Lower leg skin (tissue), 4 donors: Measurements from ENCODE around the gene ASCC1. TPM values are rescaled to one million over a fixed set of nuclear protein-coding genes. Genes with fewer than 3 reads are reported as not detected.

Experiments used
- DNase-seq, 2 donors: peaks; one replicate each; pipeline ENCODE4 v3.0.0-alpha.2; 2019; ENCODE audit warnings: low spot score in 2 of 2
- H3K4me3 ChIP-seq: fragments of 200-600 bp; sonication (generic); 2 replicates; pipeline ENCODE4 v1.5.1; 2017; ENCODE audit warnings: mild to moderate bottlenecking, low read depth; ENCODE audit not compliant: poor library complexity, severe bottlenecking
- POLR2A ChIP-seq, 2 donors: fragments of 450-650 bp; IDR thresholded peaks; one replicate each; pipeline ENCODE4 v1.6.1; 2016 to 2017; ENCODE audit warnings: antibody characterized with exemption in 2 of 2, mild to moderate bottlenecking in 1 of 2, moderate library complexity in 1 of 2
- WGBS, 2 donors: methylation state at CpG; one replicate each; pipeline ENCODE4 v1.1.5; 2018; 5-methylcytosine and 5-hydroxymethylcytosine counted together
- intact Hi-C: fragments of 100-400 bp; cut with DNase I; formaldehyde crosslinking; loops from one replicate; pipeline ENCODE4 v1.15.0; 2023; ENCODE audit warnings: low total_unique reads
- total RNA-seq, 4 donors: library from RNA; depleted of rRNA; stranded (reverse); fragments of >200 nt; gene quantifications; one replicate each; pipeline ENCODE4 v1.1.0, GENCODE V29; 2016
- TF ChIP-seq, protein P1 (sequence below), 3 donors: fragments of 450-650 bp; IDR thresholded peaks; one replicate each; pipeline ENCODE4 v1.5.1; 2016; ENCODE audit warnings: antibody characterized with exemption in 3 of 3, mild to moderate bottlenecking in 3 of 3, moderate library complexity in 2 of 3

Gene ASCC1
- total RNA-seq, 4 donors from 2014 or later: 17.7 to 33.3 (median 23.1) TPM

DNA sequence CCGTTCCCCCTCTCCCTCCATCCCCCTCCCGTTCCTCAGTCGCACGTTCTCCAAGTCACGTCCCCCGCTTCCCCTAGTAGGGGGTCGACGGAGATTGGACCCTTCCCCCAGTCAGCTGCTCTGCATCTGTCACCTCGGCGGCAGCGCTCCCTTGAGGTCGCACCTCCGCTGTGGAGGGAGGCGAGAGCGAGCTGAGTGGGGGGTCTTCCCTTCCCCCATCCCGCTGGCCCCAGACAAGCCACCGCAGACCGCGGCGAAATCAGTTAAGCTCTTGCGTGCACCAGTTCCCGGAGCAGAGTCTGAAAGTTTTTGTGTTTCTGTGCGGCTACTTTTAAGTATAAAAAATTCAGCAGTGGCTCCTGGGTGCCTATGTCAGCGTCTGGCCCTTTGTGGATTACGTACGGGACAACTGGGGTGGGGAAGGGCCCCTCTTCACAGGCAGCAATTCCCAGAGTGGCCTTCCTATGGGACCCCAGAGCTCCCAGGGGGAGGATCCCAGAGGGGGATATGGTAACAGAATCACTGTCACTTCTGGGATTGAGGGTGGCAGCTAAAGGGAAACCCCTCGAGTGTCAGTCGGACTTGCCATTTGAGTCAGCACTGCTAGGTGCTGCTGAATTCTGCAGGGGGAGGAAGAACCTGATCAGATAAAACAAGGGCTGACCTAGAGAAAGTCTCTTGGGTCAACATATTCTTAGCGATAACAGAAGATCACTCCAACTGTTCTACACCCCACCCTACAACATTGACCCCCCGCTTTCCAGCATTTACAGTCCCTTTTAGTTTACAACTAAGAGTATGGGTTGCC, 45.1 kb upstream of the ASCC1 start:
- intact Hi-C loops: no loop called here
- TF ChIP-seq, protein P1, sequence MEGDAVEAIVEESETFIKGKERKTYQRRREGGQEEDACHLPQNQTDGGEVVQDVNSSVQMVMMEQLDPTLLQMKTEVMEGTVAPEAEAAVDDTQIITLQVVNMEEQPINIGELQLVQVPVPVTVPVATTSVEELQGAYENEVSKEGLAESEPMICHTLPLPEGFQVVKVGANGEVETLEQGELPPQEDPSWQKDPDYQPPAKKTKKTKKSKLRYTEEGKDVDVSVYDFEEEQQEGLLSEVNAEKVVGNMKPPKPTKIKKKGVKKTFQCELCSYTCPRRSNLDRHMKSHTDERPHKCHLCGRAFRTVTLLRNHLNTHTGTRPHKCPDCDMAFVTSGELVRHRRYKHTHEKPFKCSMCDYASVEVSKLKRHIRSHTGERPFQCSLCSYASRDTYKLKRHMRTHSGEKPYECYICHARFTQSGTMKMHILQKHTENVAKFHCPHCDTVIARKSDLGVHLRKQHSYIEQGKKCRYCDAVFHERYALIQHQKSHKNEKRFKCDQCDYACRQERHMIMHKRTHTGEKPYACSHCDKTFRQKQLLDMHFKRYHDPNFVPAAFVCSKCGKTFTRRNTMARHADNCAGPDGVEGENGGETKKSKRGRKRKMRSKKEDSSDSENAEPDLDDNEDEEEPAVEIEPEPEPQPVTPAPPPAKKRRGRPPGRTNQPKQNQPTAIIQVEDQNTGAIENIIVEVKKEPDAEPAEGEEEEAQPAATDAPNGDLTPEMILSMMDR (IDR thresholded peaks at IDR 0.05): no peak
- WGBS, 2 donors: 13 to 14% methylated on average over 20 to 24 of the region's 30 CpGs
- no peak overlapping the region for H3K4me3 ChIP-seq
- peak in 1 of 2 donors; percentile 96 for DNase-seq

DNA sequence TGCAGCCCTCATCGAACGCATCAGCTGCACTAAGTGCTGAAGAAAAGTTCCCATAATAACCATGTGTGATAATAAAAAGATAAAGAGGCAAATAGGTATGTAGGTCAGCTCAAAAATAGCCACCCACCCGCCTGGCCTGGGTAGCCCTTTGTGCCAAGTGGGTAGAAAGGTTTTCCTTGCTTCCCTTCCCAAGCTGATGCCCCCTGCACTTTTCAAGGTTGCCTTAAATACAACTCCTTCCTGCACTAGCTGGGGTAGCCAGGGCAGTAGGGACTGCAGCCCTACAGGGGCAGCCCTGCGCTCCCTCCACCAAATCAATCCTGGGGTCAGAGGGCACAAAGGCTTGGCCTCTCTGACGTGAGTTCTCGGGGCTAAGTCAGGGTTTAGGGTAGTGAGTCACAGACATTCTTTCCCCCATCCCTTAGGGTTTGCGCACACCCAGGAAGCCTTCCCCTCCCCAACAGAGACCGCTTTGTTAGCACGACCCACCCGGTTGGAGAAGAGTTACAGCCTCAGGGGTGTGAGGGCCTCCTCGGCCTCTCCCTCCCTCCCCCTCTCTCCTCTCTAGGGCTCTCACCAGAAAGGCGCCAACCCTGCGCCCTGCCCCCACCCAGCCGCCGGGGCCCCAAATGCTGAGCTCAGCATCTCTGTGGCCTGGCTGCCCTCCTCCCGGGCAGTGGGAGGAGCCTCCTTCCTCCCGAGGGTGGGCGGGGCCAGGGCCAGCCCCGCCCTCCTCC, 44.3 kb upstream of the ASCC1 start:
- DNase-seq: peak in 1 of 2 donors; percentile 82
- WGBS, 2 donors: 17 to 19% methylated on average over 16 to 18 of the region's 19 CpGs
- intact Hi-C loops: no loop called here
- H3K4me3 ChIP-seq: no peak overlapping the region
- TF ChIP-seq, protein P1 (IDR thresholded peaks at IDR 0.05): no peak
- TF ChIP-seq POLR2A (IDR thresholded peaks at IDR 0.05): no peak

DNA sequence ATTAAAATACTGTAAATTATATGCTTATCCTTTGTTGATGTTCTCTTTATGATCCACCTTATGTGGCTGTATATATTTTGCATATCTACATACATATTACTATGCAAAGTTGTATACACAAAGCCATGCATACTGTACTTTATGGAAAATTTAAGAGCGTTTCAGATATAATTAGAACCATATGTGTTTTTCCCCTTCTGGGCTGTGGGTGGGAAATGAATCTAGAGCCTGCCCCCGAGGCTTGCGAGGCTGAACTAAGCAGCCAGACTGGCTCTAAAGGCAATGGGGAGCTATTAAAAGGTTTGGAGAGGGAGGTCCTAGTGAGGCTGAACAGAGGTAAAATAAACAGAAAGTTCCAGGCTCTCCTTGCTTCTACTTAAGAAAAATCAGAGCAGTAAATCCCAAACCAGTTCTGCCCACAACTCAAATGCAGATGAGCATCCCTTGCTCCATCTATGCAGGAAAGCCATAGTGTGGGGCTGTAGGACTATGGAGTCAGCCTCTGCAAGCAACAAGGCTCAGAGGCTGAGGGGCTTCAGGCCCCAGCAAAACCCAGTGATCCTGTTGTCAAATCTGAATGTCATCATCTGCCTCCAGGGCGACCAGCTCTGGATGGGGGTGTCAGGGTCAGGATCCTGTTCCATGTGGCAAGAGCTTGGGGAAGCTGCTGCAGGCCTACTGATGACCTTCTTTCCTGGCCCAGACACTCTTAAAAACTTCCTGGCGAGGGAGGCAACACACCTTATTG, 43.6 kb upstream of the ASCC1 start:
- 31 to 40% methylated on average over 5 of the region's 5 CpGs for WGBS, 2 donors
- no peak for DNase-seq
- intact Hi-C loops: no loop called here

DNA sequence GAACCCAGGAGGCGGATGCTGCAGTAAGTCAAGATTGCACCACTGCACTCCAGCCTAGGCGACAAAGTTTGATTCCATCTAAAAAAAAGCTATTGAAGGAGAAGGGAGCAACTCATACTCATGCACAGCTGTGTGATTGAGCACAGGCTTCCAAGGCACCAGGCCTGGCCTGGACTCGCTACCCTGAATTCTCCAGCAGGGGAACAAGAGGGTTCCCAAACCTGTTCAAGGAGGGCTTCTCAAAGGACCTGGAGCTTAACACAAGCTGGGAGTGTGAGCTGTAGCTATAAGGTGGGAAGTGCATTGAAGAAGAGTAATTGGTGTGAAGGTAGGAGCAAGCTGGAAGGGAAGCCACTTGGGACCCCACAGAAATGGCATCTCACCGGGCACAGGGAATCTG, 42.5 kb upstream of the ASCC1 start:
- TF ChIP-seq POLR2A (IDR thresholded peaks at IDR 0.05): no peak
- TF ChIP-seq, protein P1 (IDR thresholded peaks at IDR 0.05): no peak
- intact Hi-C loops: no loop called here
- 88 to 97% methylated on average over 4 of the region's 4 CpGs for WGBS, 2 donors
- no peak for DNase-seq
- no peak overlapping the region for H3K4me3 ChIP-seq

More for the DNA sequence above, 43.6 kb upstream of the ASCC1 start:
- TF ChIP-seq, protein P1 (IDR thresholded peaks at IDR 0.05): no peak
- no peak for TF ChIP-seq POLR2A (IDR thresholded peaks at IDR 0.05)
- no peak overlapping the region for H3K4me3 ChIP-seq

DNA sequence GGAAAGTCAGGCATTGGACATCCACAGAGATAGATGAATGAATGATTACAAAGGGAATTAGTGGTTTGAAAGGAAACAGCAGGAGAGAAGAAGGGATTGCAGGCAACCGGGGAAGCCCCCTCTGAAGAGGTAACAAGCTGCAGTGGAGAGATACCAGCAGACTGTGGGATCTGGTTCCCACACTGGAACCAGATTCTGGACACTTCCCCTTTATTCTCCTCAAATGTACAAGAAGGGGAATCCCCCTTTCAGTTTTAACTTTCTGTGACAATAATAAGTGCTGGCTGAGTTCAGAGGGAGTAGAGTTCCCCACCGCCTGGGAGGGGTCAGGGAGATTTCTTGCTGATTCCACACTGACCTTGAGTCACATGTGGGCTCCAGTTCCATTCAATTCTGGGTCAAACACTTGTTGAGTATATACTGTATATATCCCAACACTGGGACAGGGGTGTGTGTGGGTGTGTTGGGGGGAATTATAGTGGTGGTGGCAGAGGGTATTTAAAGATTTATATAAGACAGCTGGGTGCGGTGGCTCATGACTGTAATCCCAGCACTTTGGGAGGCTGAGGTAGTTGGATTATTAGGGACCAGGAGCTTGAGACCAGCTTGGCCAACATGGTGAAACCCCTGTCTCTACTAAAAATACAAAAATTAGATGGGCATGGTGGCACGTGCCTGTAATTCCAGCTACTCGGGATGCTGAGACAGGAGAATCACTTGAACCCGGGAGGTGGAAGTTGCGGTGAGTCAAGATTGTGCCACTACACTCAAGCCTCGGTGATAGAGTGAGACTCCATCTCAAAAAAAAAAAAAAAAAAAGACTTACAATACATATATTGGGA, 41.2 kb upstream of the ASCC1 start:
- no peak for DNase-seq
- TF ChIP-seq, protein P1 (IDR thresholded peaks at IDR 0.05): no peak
- TF ChIP-seq POLR2A (IDR thresholded peaks at IDR 0.05): no peak
- no peak overlapping the region for H3K4me3 ChIP-seq
- intact Hi-C loops: no loop called here
- WGBS, 2 donors: 70 to 79% methylated on average over 8 of the region's 8 CpGs
